Kidney tubule cell (primary cell): ENCODE measurements around the gene KRT9.
"Not testable (repeated sequence)": the region's sequence is repeated elsewhere in the genome, so short reads cannot be mapped to it uniquely, and the experiment has no call there.

Source experiments
- DNase-seq: peaks from one replicate; pipeline ENCODE4 v3.0.0-alpha.2; 2018; ENCODE audit warnings: low spot score

KRT9 gene

GRCh38 chr17:41547378-41547841, 24.4 kb downstream of the KRT9 start:
- no peak for DNase-seq

GRCh38 chr17:41546819-41547218, 25.0 kb downstream of the KRT9 start:
- DNase-seq, result no peak

DNA sequence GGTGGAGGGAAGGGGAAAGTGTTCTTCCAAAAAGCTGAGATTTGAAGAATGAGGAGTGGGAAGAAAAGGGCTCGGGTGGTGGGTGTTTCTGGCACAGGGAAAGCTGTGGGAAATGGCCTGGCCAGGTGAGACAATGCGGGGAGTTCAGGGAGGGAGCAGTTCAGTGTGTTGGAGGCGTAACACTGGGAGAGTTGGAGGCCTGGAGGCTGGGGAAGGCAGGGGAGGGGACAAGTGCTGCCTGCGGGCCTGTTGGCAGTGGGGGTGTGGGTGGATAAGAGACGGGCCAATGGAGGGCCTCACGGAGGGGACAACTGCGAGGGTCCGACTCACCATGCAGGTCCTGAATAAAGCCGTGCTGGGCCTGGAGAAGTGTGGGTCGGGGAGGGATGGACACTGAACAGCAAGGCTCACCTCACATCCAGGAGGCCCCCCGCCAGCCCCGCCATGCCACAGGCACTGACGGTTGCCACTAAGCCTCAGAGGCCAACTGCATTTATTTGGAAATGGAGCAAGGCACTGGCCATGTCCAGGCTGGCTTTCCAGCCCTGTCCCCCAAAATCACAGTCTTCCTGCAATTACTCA, 25.9 kb downstream of the KRT9 start:
- no peak for DNase-seq

DNA sequence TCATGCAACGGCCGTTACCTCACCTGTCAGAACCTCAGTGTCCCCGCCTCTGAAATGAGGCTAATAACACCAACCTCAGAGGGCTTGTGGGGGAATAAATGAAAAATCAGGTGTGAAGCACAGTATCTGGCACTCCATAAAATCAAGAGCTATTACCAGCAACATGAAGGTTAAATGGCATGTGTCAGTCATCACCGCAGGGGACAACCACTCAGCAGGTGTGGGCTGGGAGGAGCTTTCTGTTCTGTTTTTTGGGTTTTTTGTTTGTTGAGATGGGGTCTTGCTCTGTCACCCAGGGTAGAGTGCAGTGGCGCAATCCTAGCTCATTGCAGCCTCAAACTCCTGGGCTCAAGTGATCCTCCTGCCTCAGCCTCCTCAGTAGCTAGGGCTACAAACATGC, 26.9 kb downstream of the KRT9 start:
- no peak for DNase-seq

GRCh38 chr17:41544491-41544892, 27.4 kb downstream of the KRT9 start:
- peak; percentile 85 for DNase-seq

- not testable (repeated sequence) for DNase-seq
These were observed 29.1 kb downstream of the KRT9 start for GRCh38 chr17:41542786-41543185.

DNA sequence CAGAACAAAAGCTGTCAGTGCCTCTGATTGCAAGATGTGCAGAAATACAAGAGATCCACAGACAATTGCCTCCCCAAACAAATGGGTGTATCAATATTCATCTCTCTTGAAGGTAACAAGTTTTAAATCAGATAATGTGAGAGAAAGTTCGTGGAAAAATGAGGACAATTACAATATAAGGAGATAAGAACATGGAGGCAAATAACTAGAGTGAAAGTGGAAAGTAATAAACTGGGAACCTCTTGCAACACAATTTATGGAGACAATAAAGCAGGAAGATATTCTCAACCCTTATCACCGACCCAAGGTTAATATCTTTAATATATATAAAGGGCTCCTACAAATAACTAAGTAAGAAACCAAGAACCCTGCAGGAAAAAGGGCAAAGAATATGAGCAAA, 29.5 kb downstream of the KRT9 start:
- no peak for DNase-seq

- DNase-seq, result peak; percentile 80
These were observed 30.8 kb downstream of the KRT9 start for GRCh38 chr17:41540921-41541625.

GRCh38 chr17:41539979-41540701, 31.7 kb downstream of the KRT9 start:
- no peak for DNase-seq

- peak; percentile 58 for DNase-seq
These were observed 32.8 kb downstream of the KRT9 start for GRCh38 chr17:41539071-41539492.

DNA sequence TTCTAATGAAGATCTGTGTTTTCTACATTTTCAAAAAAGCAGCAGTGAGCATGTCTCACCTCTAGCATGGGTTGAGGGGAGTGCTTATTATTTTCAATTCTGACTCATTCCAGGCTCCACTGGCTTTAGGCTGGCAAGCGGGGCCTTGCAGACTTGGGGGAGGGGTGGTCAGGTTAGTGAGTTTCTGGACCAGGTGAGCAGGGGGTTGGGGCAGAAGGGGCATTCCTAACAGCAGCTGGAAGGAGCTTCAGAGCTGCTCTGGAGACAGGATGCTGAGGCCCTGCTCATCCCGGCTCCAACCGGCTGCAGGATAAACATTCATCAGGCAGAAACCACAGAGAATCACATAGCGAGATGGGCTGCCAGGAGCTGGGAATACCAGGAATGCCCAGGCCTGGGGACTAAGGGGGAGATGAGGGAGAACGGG, 33.3 kb downstream of the KRT9 start:
- DNase-seq, result peak; percentile 94

- peak; percentile 32 for DNase-seq
These were observed 33.9 kb downstream of the KRT9 start for GRCh38 chr17:41537990-41538389.

DNA sequence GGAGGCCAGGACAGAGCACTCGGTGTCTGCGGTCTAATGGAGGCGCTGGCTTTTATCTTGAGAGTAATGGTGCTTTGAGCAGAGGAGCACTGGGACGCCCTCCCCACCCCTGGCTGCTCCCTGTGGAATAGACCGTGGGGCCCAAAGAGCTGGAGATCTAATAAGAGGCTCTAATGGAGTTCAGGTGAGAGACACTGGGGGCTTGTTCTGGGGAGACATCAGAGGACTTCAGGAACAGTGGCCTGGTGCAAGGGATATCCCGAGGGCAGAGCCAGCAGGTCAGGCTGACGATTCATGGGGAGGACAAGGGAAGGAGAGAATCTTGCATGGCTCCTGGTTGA, 34.3 kb downstream of the KRT9 start:
- no peak for DNase-seq

- no peak for DNase-seq
These were observed 34.9 kb downstream of the KRT9 start for GRCh38 chr17:41536741-41537613.

GRCh38 chr17:41535764-41536481, 35.9 kb downstream of the KRT9 start:
- DNase-seq, result peak; percentile 52

GRCh38 chr17:41534899-41535546, 36.8 kb downstream of the KRT9 start:
- no peak for DNase-seq

DNA sequence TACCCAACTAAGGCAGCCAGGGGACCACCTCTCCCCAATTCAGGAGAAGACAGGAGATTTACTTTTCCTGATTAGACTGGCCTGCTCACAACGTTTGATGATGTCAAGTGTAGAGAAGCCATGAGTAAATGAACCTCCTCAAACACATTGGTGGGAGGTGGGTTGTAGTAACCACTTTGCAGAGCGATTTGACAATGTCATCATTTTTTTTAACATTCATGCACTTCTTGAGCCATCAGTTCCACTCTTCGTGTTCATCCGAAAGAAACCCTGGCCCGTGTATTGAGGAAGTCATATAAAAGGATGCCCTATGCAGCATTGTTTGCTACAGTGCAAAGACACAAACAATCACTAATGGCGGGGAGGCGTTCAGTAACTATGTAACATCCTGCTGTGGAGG, 38.2 kb downstream of the KRT9 start:
- DNase-seq, result no peak

- DNase-seq, result no peak
These were observed 38.8 kb downstream of the KRT9 start for GRCh38 chr17:41532947-41533570.

DNA sequence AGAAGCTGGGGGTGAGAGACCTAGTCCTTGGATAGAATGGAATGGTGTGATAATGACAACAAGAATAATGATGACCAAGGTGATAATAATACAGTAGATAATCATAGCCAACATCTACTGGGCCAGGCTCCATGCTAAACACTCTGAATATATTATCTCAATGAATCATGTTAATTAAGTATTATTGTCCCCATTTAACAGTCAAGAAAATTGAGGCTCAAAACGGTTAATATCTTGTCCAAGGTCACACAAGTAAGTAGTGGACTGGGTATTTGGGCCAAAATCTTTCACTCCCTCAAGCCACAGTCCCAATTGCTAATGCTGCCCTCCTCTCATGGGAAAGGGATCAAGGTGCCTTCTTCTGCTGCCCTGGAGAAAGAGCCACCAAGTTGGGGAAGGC, 39.9 kb downstream of the KRT9 start:
- no peak for DNase-seq
